Activated T-helper 9 cell treated with anti-CD3 and anti-CD28 coated beads, Interleukin-2, amount 50 U/mL, for 16 hours (primary cell): Measurements from ENCODE around the gene LAMA3.
A peak's percentile ranks its signal among the peaks of the same experiment; 100 is the strongest.

Experiments used
- DNase-seq: peaks from one replicate; pipeline ENCODE4 v3.0.0-alpha.2; 2020; ENCODE audit warnings: low read depth

The LAMA3 gene

GRCh38 chr18:23689031-23689615, at the start of gene LAMA3:
TSS of gene LAMA3 (plus strand) at chr18:23689453. CDS start at chr18:23689684, 231 bp downstream.
- DNase-seq = peak; percentile 10

DNA sequence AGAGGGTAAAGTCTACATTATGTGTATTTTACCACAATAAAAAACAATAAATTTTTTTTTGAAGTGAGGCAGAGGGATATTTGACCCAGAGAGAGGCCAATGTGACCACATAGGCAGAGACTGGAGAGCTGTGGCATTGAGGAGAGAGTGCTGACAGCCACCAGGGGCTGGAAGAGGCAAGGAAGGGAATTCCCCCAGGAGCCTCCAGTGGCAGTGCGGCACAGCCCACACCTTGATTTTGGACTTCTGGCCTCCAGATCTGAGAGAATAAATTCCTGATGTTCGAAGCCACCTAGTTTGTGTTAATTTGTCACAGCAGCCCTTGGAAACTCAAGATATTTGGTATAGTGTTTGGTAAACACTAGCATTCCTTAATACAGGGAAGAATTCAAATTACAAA, 49.2 kb upstream of the LAMA3 start:
- no peak for DNase-seq

GRCh38 chr18:23641143-23641720, 48.0 kb upstream of the LAMA3 start:
- no peak for DNase-seq

- no peak for DNase-seq
Measured at GRCh38 chr18:23641937-23642666, 47.2 kb upstream of the LAMA3 start.

- DNase-seq = no peak
Measured at GRCh38 chr18:23643815-23644490, 45.3 kb upstream of the LAMA3 start.

DNA sequence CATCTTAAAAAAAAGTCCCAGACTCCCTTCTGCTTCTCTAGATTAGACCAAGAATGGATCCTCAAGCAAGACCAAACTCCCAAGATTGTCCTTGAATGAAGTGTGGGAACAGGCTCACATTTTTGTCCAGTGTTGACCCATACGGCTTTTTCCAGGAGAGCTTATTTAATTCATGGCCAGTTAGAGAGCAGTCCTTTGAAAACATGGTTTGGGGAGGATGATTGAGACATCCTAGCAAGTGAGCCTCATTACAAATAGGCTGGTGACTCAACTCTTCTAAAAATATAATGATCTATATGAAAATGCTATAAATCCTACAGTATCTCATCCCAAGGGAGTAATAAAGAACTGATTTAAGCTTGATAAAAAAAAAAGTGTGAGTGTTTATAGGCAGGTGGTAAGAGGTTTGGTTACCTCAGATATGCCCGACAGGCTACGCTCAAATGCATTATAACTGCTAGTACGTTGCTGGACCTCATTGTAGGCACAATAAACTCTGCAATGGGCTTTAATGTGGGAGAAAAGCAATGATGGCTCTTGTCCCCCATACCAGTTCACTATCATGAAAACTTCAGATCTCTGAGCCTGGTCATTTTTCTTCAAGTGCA, 43.6 kb upstream of the LAMA3 start:
- no peak for DNase-seq

GRCh38 chr18:23646282-23646681, 43.0 kb upstream of the LAMA3 start:
- no peak for DNase-seq

DNA sequence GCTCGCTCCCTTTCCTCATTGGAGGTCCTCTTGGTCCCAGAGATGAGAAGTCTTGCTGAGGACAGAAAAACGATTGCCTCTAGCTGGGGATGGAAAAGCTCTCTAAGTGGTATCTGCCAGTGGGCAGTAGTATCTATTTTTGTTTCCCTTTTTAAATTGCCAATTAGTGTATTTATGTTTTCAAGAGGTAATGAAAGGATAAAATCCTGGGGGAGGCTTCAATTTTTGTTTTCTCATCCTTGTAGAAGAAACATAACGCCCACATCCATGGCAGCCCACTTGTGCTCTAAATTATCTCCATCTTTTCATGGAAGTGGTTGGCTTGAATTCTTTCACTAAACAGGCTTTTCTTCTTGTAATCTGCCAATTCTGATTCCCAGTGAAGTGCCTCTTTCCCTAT, 40.8 kb upstream of the LAMA3 start:
- DNase-seq = no peak

GRCh38 chr18:23648940-23649607, 40.2 kb upstream of the LAMA3 start:
- DNase-seq = no peak

DNA sequence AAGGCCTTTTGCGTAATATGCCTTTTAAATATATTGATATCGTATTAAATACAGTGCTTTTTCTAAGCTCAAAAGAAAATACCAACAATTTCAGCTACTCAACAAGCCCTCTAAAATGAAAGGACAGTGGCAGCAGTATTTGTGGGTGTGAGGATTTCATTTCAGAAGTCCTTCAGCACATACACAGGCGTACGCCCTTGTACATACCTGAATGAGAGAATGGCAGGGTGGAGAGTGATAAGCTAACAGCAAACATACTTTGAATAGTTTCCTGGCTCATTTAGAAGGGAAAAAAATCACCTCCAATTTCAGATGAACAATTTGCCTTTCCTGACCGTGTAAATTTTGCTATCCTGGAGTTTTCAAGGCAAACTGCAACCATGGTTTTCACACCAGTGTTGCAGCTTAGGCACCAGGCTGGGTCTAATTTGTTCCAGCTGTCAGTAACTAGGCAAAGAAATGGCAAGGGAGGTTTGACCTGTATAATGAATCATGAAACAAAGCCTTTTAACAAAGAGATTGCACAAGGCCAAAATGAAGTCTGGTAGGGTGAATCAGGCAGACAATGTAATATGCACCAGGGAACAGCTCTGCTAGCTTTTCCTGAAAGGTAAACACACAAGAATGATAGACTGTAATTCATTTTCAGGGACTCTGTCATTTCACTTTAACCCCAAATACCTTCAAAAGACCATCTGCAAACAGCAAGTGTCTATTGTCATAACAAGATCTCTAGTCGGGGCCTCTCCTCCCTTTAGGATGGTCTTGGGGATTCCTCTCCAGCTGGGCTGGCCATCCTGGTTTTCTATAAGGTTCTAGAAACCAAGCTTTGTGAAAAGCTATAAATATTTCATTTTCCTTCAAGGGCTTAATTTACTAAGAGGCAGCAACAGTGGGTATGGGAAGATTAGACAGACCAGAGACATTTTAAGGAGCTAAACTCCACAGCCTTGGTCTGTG, 38.0 kb upstream of the LAMA3 start:
- DNase-seq = no peak

DNA sequence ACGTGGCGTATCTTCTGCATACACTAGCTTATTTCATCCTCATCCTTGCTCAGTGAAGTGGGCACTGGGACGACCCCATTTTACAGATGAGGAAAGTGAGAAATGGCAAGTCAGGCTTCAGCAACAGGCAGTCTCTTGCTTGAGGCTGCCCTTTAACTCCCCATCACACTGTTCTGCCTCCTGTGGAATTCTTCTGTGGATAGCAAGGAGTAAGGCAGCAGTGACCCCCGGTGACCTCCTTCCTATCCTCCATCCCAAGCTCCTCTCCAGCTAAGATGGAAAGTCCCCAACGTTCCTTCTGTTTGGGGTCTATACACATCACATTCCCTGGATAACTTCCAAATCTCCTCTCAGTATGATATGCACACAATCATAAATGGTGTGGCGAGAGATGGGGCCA, 37.0 kb upstream of the LAMA3 start:
- no peak for DNase-seq

GRCh38 chr18:23658285-23658684, 31.0 kb upstream of the LAMA3 start:
- no peak for DNase-seq

- DNase-seq = no peak
Measured at GRCh38 chr18:23661735-23662308, 27.4 kb upstream of the LAMA3 start.

GRCh38 chr18:23662309-23663263, 26.7 kb upstream of the LAMA3 start, which contains the start of gene ANKRD29:
TSS of gene ANKRD29 (minus strand) at chr18:23662911. CDS start at chr18:23662730, 181 bp downstream.
- DNase-seq = peak; percentile 21

- no peak for DNase-seq
Measured at GRCh38 chr18:23664674-23665073, 24.6 kb upstream of the LAMA3 start.

GRCh38 chr18:23667114-23667513, 22.1 kb upstream of the LAMA3 start:
- DNase-seq = no peak

DNA sequence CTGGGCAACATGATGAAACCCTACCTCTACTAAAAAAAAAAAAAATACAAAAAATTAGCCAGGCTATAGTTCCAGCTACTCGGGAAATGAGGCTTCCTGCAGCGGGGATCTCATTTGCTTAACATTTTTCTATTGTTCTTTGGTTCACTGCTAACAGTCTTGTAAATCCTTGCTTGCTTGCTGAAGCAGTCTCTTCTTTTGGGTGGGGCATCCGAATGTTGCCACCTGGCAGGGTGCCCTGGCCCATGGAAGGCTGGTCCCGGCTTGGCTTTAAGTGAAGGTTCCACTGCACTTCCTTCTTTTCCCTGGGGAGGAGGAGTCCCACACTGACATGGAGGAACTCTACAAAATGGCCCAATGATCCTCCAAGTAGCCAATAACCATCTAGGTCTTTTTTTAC, 20.5 kb upstream of the LAMA3 start:
- no peak for DNase-seq

GRCh38 chr18:23669202-23669766, 20.0 kb upstream of the LAMA3 start:
- DNase-seq = no peak
